Hippocampal formation (tissue), 2 donors: ENCODE results near the gene DUOX2.
"Not testable (repeated sequence)": the region's sequence is repeated elsewhere in the genome, so short reads cannot be mapped to it uniquely, and the experiment has no call there.

Source experiments
- DNase-seq, 2 donors: peaks; one replicate each; lab custom pipeline; 2025; lab: John Stamatoyannopoulos, UW

Gene DUOX2

GRCh38 chr15:45100884-45101625, 12.9 kb downstream of the DUOX2 start:
- DNase-seq = no peak

GRCh38 chr15:45099549-45100165, 14.3 kb downstream of the DUOX2 start:
- no peak for DNase-seq

GRCh38 chr15:45097466-45097865, 16.5 kb downstream of the DUOX2 start:
- no peak for DNase-seq

- DNase-seq = no peak
Observed at GRCh38 chr15:45095661-45096060, 18.3 kb downstream of the DUOX2 start.

GRCh38 chr15:45094358-45094730, 19.6 kb downstream of the DUOX2 start:
- no peak for DNase-seq

GRCh38 chr15:45093622-45094357, 20.2 kb downstream of the DUOX2 start:
- no peak for DNase-seq

- DNase-seq = no peak
Observed at GRCh38 chr15:45093013-45093412, 21.0 kb downstream of the DUOX2 start.

- DNase-seq = no peak
Observed at GRCh38 chr15:45091576-45091975, 22.4 kb downstream of the DUOX2 start.

- no peak for DNase-seq
Observed at GRCh38 chr15:45091161-45091560, 22.8 kb downstream of the DUOX2 start.

- no peak for DNase-seq
Observed at GRCh38 chr15:45089712-45090373, 24.1 kb downstream of the DUOX2 start.

GRCh38 chr15:45088801-45089711, 24.9 kb downstream of the DUOX2 start:
- no peak for DNase-seq

GRCh38 chr15:45087513-45087912, 26.5 kb downstream of the DUOX2 start:
- no peak for DNase-seq

GRCh38 chr15:45084163-45084562, 29.8 kb downstream of the DUOX2 start:
- no peak for DNase-seq

GRCh38 chr15:45083223-45083622, 30.7 kb downstream of the DUOX2 start:
- no peak for DNase-seq

- DNase-seq = not testable (repeated sequence)
Observed at GRCh38 chr15:45082412-45082811, 31.6 kb downstream of the DUOX2 start.

GRCh38 chr15:45080593-45080992, 33.4 kb downstream of the DUOX2 start:
- DNase-seq = not testable (repeated sequence)

- not testable (repeated sequence) for DNase-seq
Observed at GRCh38 chr15:45079628-45080246, 34.2 kb downstream of the DUOX2 start.

- DNase-seq = not testable (repeated sequence)
Observed at GRCh38 chr15:45079201-45079600, 34.8 kb downstream of the DUOX2 start.

GRCh38 chr15:45077391-45077790, 36.6 kb downstream of the DUOX2 start:
- not testable (repeated sequence) for DNase-seq

- not testable (repeated sequence) for DNase-seq
Observed at GRCh38 chr15:45075440-45076320, 38.3 kb downstream of the DUOX2 start.
